ENCODE data around the gene STH. TPM values are rescaled to one million over a fixed set of nuclear protein-coding genes. Genes with fewer than 3 reads are reported as not detected.

The STH gene
- total RNA-seq, 2 donors from 2014 or later = not detected

GRCh38 chr17:46042925-46043324 is 43.9 kb downstream of the STH start:
- WGBS, 2 donors = 23 to 31% methylated on average over 3 of the region's 3 CpGs
- H3K4me1 ChIP-seq = peaks cover 87% of the 10 kb centered on the region
- DNase-seq = no peak

GRCh38 chr17:46043606-46044005 is 44.6 kb downstream of the STH start:
- intact Hi-C loops (cut with DNase I) = no loop called here

More at GRCh38 chr17:46042925-46043324, 43.9 kb downstream of the STH start:
- Histone ChIP-seq H3K9me3 (no peaks in the 10 kb centered on the region), H3K27ac (peak overlapping the region in 3 of 4 donors; percentile 57 to 86 (median 72)), H3K4me3 (no peak overlapping the region), H3K27me3 (no peaks in the 10 kb centered on the region), H3K36me3 (replicated peaks in 1 of 2; ENCODE audit: insufficient read depth in 1 of 2, low read depth in 2 of 2) (peaks cover 0 to 9% of the 10 kb centered on the region in 2 donors)
- TF ChIP-seq CTCF (IDR thresholded peaks at IDR 0.05) (no peak), POLR2A (IDR thresholded peaks at IDR 0.05) (no peak)
- ATAC-seq = no peak
- intact Hi-C loops (cut with DNase I) = no loop called here

GRCh38 chr17:46044286-46044928 is 45.4 kb downstream of the STH start:
- Histone ChIP-seq H3K4me1 (peaks cover 80% of the 10 kb centered on the region), H3K4me3 (no peak overlapping the region), H3K36me3 (replicated peaks in 1 of 2; ENCODE audit: insufficient read depth in 1 of 2, low read depth in 2 of 2) (peaks cover 1 to 6% of the 10 kb centered on the region in 2 donors), H3K27me3 (no peaks in the 10 kb centered on the region), H3K9me3 (no peaks in the 10 kb centered on the region), H3K27ac (peak overlapping the region; percentile 33 to 86 (median 64))
- intact Hi-C loops (cut with DNase I) = no loop called here
- ATAC-seq (peak; percentile 88), DNase-seq (peak; percentile 86 to 92 (median 88))
- 22 to 29% methylated on average over 5 of the region's 5 CpGs for WGBS, 2 donors
- TF ChIP-seq POLR2A (IDR thresholded peaks at IDR 0.05) (no peak), CTCF (IDR thresholded peaks at IDR 0.05) (peak; percentile 79 to 99 (median 98))

More at GRCh38 chr17:46043606-46044005, 44.6 kb downstream of the STH start:
- no peaks in the 10 kb centered on the region for H3K9me3 ChIP-seq
- H3K27me3 ChIP-seq = no peaks in the 10 kb centered on the region
- peaks cover 0 to 4% of the 10 kb centered on the region in 2 donors for H3K36me3 ChIP-seq (replicated peaks in 1 of 2; ENCODE audit: insufficient read depth in 1 of 2, low read depth in 2 of 2)
- TF ChIP-seq POLR2A (IDR thresholded peaks at IDR 0.05) = no peak
- peak overlapping the region; percentile 57 to 86 (median 67) for H3K27ac ChIP-seq
- no peak for DNase-seq
- no peak for ATAC-seq
- WGBS, 2 donors = 81 to 84% methylated on average over 3 of the region's 3 CpGs
- H3K4me1 ChIP-seq = peaks cover 87% of the 10 kb centered on the region
- no peak overlapping the region for H3K4me3 ChIP-seq

- DNase-seq = no peak
- TF ChIP-seq POLR2A (IDR thresholded peaks at IDR 0.05) (no peak), CTCF (IDR thresholded peaks at IDR 0.05) (no peak)
- H3K27ac ChIP-seq = peak overlapping the region in 3 of 4 donors; percentile 31 to 86 (median 72)
- intact Hi-C loops (cut with DNase I) = no loop called here
- no peaks in the 10 kb centered on the region for H3K27me3 ChIP-seq
- H3K36me3 ChIP-seq (replicated peaks in 1 of 2; ENCODE audit: insufficient read depth in 1 of 2, low read depth in 2 of 2) = peaks cover 6 to 11% of the 10 kb centered on the region in 2 donors
- no peak for ATAC-seq
- no peaks in the 10 kb centered on the region for H3K9me3 ChIP-seq
- H3K4me3 ChIP-seq = no peak overlapping the region
- peaks cover 75% of the 10 kb centered on the region for H3K4me1 ChIP-seq
- WGBS, 2 donors = 23 to 24% methylated on average over 2 of the region's 2 CpGs
These were observed 45.9 kb downstream of the STH start for GRCh38 chr17:46044989-46045388.

- H3K36me3 ChIP-seq (replicated peaks in 1 of 2; ENCODE audit: insufficient read depth in 1 of 2, low read depth in 2 of 2) = peaks cover 6 to 16% of the 10 kb centered on the region in 2 donors
- H3K4me1 ChIP-seq = peaks cover 71% of the 10 kb centered on the region
- 66 to 73% methylated on average over 3 of the region's 3 CpGs for whole genome bisulfite sequencing, 2 donors
- DNase-seq (no peak), ATAC-seq (no peak)
- no peaks in the 10 kb centered on the region for H3K27me3 ChIP-seq
- H3K4me3 ChIP-seq = no peak overlapping the region
- TF ChIP-seq POLR2A (IDR thresholded peaks at IDR 0.05) (no peak), CTCF (IDR thresholded peaks at IDR 0.05) (no peak)
- no peaks in the 10 kb centered on the region for H3K9me3 ChIP-seq
- peak overlapping the region in 3 of 4 donors; percentile 31 to 86 (median 35) for H3K27ac ChIP-seq
- intact Hi-C loops (cut with DNase I) = no loop called here
These were observed 46.6 kb downstream of the STH start for GRCh38 chr17:46045639-46046038.

Measured in body of pancreas (tissue), 4 donors.